ENCODE measurements around the gene IDUA. TPM values are rescaled to one million over a fixed set of nuclear protein-coding genes. Genes with fewer than 3 reads are reported as not detected.
A peak's percentile ranks its signal among the peaks of the same experiment; 100 is the strongest.

IDUA gene
- total and polyA plus RNA-seq, 10 of the 15 experiments (the other 5 are each of a cell fraction or from before 2014, with no cell fraction given) = 0.05 to 7.6 (median 1.4) TPM; not detected in 1

- H3K27ac ChIP-seq (ENCODE audit: control insufficient read depth, insufficient read depth) = no peak overlapping the region
- no peaks in the 10 kb centered on the region for H4K20me1 ChIP-seq (ENCODE audit: control insufficient read depth, insufficient read depth)
- intact Hi-C loops (cut with micrococcal nuclease; ENCODE audit: unreplicated experiment) = no loop called here
- no peak for ATAC-seq
- no peak for FAIRE-seq
- in situ Hi-C loops (cut with MboI) = no loop called here
- no peaks in the 10 kb centered on the region for H3K27me3 ChIP-seq (replicated peaks in 1 of 2; ENCODE audit: control insufficient read depth in 2 of 2, insufficient read depth in 2 of 2, low read length in 1 of 2)
- WGBS (ENCODE audit: insufficient coverage, insufficient replicate concordance, low lambda C conversion rate, missing lambda C conversion rate) = 93% methylated on average over 43 of the region's 45 CpGs
- RAD21 ChIA-PET (ENCODE audit: unreplicated experiment) = no interaction called here
- H3K79me2 ChIP-seq (ENCODE audit: control insufficient read depth, insufficient read depth, low read length) = no peaks in the 10 kb centered on the region
- POLR2A ChIA-PET = no interaction called here
- SMC1A ChIA-PET (ENCODE audit: uncharacterized antibody, unreplicated experiment) = interaction anchor here (0.6 kb wide), 1 partner anchor 20 kb away, joined by 3 read pairs; no protein-coding TSS in a partner anchor
- H2AFZ ChIP-seq (ENCODE audit: control insufficient read depth, low read depth, low read length) = no peak overlapping the region
- CTCF ChIA-PET = no interaction called here
- no peaks in the 10 kb centered on the region for H3K9me3 ChIP-seq (replicated peaks; ENCODE audit: control insufficient read depth, insufficient read depth, low read length)
- H3K4me2 ChIP-seq (ENCODE audit: control insufficient read depth, insufficient read depth) = no peak overlapping the region
- no TSS peak for BruUV-seq (replicated peaks)
- TF ChIP-seq E2F8 (IDR thresholded peaks at IDR 0.05; ENCODE audit: low read depth, partially characterized antibody) (no peak), BACH1 (IDR thresholded peaks at IDR 0.05; ENCODE audit: borderline replicate concordance) (no peak), POLR2A (IDR thresholded peaks at IDR 0.05; ENCODE audit: low read depth, low read length) (peak; percentile 60; the same call in 1 of the 2 replicates), SREBF1 (IDR thresholded peaks at IDR 0.05; ENCODE audit: low read length) (no peak), E4F1 (IDR thresholded peaks at IDR 0.05; ENCODE audit: borderline replicate concordance, partially characterized antibody) (no peak), RAD51 (IDR thresholded peaks at IDR 0.05) (no peak), RBBP5 (conservative IDR thresholded peaks at IDR 0.05) (no peak)
- no peaks in the 10 kb centered on the region for H3K4me1 ChIP-seq (ENCODE audit: control insufficient read depth, insufficient read depth, low read length)
- no peak for DNase-seq (ENCODE audit: low read depth, low spot score)
- no peak overlapping the region for H3K4me3 ChIP-seq
- no peaks in the 10 kb centered on the region; a peak in 1 of 4 replicates for H3K36me3 ChIP-seq (ENCODE audit: control insufficient read depth in 2 of 2, insufficient read depth in 2 of 2, low read length in 1 of 2)
- no peak overlapping the region for H3K9ac ChIP-seq (ENCODE audit: control insufficient read depth, insufficient read depth, low read length)
These were observed 29.1 kb upstream of the IDUA start for GRCh38 chr4:957581-958313.

Data from GM12878 (cell line).